Measurements from ENCODE around the gene ATG2B. TPM values are rescaled to one million over a fixed set of nuclear protein-coding genes. Genes with fewer than 3 reads are reported as not detected.

Gene ATG2B
- total RNA-seq, 1 donor from 2014 or later = 27.5 TPM

- H3K27me3 Mint-ChIP-seq (ENCODE audit: unreplicated experiment) = peaks cover 10% of the 10 kb centered on the region
- TF ChIP-seq, protein P1, sequence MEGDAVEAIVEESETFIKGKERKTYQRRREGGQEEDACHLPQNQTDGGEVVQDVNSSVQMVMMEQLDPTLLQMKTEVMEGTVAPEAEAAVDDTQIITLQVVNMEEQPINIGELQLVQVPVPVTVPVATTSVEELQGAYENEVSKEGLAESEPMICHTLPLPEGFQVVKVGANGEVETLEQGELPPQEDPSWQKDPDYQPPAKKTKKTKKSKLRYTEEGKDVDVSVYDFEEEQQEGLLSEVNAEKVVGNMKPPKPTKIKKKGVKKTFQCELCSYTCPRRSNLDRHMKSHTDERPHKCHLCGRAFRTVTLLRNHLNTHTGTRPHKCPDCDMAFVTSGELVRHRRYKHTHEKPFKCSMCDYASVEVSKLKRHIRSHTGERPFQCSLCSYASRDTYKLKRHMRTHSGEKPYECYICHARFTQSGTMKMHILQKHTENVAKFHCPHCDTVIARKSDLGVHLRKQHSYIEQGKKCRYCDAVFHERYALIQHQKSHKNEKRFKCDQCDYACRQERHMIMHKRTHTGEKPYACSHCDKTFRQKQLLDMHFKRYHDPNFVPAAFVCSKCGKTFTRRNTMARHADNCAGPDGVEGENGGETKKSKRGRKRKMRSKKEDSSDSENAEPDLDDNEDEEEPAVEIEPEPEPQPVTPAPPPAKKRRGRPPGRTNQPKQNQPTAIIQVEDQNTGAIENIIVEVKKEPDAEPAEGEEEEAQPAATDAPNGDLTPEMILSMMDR (IDR thresholded peaks at IDR 0.05; ENCODE audit: partially characterized antibody, unreplicated experiment) = no peak
- no peak overlapping the region for H3K27ac Mint-ChIP-seq (ENCODE audit: unreplicated experiment)
- no peak for DNase-seq
- H3K4me1 Mint-ChIP-seq (ENCODE audit: low read depth, unreplicated experiment) = no peaks in the 10 kb centered on the region
- no peak overlapping the region for H3K4me3 Mint-ChIP-seq (ENCODE audit: unreplicated experiment)
- peaks cover 5% of the 10 kb centered on the region for H3K36me3 Mint-ChIP-seq (ENCODE audit: unreplicated experiment)
- peaks cover 4% of the 10 kb centered on the region for H3K9me3 Mint-ChIP-seq (ENCODE audit: unreplicated experiment)
These were observed 123.4 kb downstream of the ATG2B start for GRCh38 chr14:96239711-96240141.

- no peak overlapping the region for H3K4me3 Mint-ChIP-seq (ENCODE audit: unreplicated experiment)
- H3K4me1 Mint-ChIP-seq (ENCODE audit: low read depth, unreplicated experiment) = no peaks in the 10 kb centered on the region
- peak overlapping the region; percentile 33 for H3K27ac Mint-ChIP-seq (ENCODE audit: unreplicated experiment)
- H3K36me3 Mint-ChIP-seq (ENCODE audit: unreplicated experiment) = peaks cover 5% of the 10 kb centered on the region
- peaks cover 4% of the 10 kb centered on the region for H3K9me3 Mint-ChIP-seq (ENCODE audit: unreplicated experiment)
- peaks cover 8% of the 10 kb centered on the region for H3K27me3 Mint-ChIP-seq (ENCODE audit: unreplicated experiment)
- DNase-seq = no peak
- TF ChIP-seq, protein P1 (IDR thresholded peaks at IDR 0.05; ENCODE audit: partially characterized antibody, unreplicated experiment) = no peak
These were observed 124.4 kb downstream of the ATG2B start for GRCh38 chr14:96238676-96239265.

DNA sequence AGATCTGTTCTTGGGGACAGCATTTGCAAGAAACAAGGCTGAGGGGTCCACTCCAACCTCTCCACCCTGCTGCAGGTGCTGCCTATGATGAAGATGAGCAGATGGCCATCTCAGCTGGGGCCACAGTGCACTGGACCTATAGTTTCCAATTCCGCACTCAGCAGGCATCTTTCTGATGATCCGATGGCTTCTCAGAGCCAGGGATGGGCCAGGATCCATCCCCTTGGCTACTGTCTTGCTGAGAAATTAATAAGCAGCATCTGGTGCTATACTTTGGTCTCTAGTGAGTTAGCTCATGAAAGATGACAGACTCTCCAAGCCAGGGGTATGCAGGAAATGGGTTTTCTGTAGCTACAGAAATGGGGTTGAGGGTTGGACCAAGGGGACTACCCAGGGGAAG, 125.5 kb downstream of the ATG2B start:
- H3K4me1 Mint-ChIP-seq (ENCODE audit: low read depth, unreplicated experiment) = peaks cover 3% of the 10 kb centered on the region
- H3K4me3 Mint-ChIP-seq (ENCODE audit: unreplicated experiment) = no peak overlapping the region
- H3K27me3 Mint-ChIP-seq (ENCODE audit: unreplicated experiment) = peaks cover 8% of the 10 kb centered on the region
- H3K36me3 Mint-ChIP-seq (ENCODE audit: unreplicated experiment) = peaks cover 5% of the 10 kb centered on the region
- no peak for DNase-seq
- TF ChIP-seq, protein P1 (IDR thresholded peaks at IDR 0.05; ENCODE audit: partially characterized antibody, unreplicated experiment) = no peak
- H3K9me3 Mint-ChIP-seq (ENCODE audit: unreplicated experiment) = peaks cover 4% of the 10 kb centered on the region
- H3K27ac Mint-ChIP-seq (ENCODE audit: unreplicated experiment) = no peak overlapping the region

GRCh38 chr14:96235426-96235825, 127.7 kb downstream of the ATG2B start:
- TF ChIP-seq, protein P1 (IDR thresholded peaks at IDR 0.05; ENCODE audit: partially characterized antibody, unreplicated experiment) = no peak
- Mint-ChIP-seq H3K4me3 (ENCODE audit: unreplicated experiment) (no peak overlapping the region), H3K4me1 (ENCODE audit: low read depth, unreplicated experiment) (peaks cover 15% of the 10 kb centered on the region), H3K36me3 (ENCODE audit: unreplicated experiment) (no peaks in the 10 kb centered on the region), H3K9me3 (ENCODE audit: unreplicated experiment) (peaks cover 5% of the 10 kb centered on the region), H3K27me3 (ENCODE audit: unreplicated experiment) (peaks cover 6% of the 10 kb centered on the region), H3K27ac (ENCODE audit: unreplicated experiment) (no peak overlapping the region)
- DNase-seq = no peak

GRCh38 chr14:96233661-96234060, 129.5 kb downstream of the ATG2B start:
- Mint-ChIP-seq H3K27ac (ENCODE audit: unreplicated experiment) (no peak overlapping the region), H3K4me3 (ENCODE audit: unreplicated experiment) (no peak overlapping the region), H3K27me3 (ENCODE audit: unreplicated experiment) (peaks cover 2% of the 10 kb centered on the region), H3K4me1 (ENCODE audit: low read depth, unreplicated experiment) (peaks cover 15% of the 10 kb centered on the region), H3K36me3 (ENCODE audit: unreplicated experiment) (no peaks in the 10 kb centered on the region), H3K9me3 (ENCODE audit: unreplicated experiment) (peaks cover 4% of the 10 kb centered on the region)
- no peak for DNase-seq
- TF ChIP-seq, protein P1 (IDR thresholded peaks at IDR 0.05; ENCODE audit: partially characterized antibody, unreplicated experiment) = no peak

Measured in glutamatergic neuron (in vitro differentiated cells).